ENCODE results near the gene SOCS6.
A peak's percentile ranks its signal among the peaks of the same experiment; 100 is the strongest.
"Not testable (repeated sequence)": the region's sequence is repeated elsewhere in the genome, so short reads cannot be mapped to it uniquely, and the experiment has no call there.

Gene SOCS6, protein sequence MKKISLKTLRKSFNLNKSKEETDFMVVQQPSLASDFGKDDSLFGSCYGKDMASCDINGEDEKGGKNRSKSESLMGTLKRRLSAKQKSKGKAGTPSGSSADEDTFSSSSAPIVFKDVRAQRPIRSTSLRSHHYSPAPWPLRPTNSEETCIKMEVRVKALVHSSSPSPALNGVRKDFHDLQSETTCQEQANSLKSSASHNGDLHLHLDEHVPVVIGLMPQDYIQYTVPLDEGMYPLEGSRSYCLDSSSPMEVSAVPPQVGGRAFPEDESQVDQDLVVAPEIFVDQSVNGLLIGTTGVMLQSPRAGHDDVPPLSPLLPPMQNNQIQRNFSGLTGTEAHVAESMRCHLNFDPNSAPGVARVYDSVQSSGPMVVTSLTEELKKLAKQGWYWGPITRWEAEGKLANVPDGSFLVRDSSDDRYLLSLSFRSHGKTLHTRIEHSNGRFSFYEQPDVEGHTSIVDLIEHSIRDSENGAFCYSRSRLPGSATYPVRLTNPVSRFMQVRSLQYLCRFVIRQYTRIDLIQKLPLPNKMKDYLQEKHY

DNA sequence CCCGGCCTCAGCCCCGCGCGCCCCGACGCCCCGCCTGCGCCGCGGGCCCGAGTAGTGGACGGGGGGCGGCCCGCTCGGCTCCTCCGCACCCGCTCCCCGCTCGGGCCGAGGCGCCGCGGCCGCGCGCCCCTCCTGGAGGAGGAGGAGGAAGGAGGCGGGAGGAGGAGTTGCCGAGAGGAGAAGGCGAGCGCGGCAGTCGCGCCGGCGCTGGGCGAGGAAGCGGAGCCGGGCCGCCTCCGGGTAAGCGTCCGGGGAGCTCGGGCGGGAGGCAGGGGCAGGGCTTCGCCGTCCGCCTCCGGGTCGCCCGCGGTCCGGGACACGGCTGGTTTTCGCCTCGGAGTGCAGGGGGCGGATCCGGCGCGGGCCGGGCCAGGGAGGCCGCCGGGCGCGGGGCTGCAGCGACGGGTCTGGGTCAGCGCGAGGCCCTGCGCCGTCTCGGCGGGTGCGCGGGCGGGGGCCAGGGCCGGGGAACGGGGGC lies at the start of gene SOCS6:
Gene SOCS6 (plus strand): TSS at position 195 of the 478 bp plus-strand sequence. CDS start 35,624 bp downstream, outside the sequence.
- peak in 1 of 2 donors; percentile 5 for DNase-seq (ENCODE audit: low read depth in 1 of 2, low spot score in 1 of 2)

DNA sequence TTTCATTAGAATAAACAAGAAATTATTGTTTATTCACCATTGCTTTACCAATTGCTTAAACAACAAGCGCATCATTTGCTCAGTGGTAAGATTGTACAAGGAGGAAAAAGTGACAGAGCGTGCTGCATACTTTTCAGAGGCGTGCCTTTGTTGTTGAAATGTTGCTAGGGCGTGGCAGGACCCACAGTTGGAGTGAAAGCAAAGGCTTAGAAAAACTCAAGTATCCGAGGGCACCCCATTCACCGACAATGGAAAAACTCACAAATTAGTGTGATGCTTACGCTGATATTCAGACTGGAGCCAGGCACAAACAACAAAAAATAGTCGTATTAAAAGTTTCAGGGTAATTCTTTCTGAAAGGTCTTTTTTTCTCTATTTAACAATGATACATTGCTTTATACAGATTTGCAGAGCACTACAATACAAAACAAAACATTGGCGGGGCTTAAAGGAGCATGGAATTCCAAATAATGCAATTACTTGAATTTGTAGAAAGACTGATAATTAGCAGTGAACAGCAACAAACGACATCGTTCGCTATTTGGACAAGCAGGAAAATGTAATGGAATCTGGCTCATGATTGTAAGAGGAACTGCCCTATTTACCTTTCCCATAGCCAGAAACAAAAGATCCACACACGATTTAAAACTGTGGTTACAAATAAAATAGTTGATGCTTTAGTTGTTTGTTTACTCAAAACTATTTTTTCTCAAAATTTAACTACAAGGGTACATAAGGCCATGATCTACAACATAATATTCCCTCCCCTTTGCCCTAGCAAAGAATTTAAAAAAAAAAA lies 45.5 kb upstream of the SOCS6 start:
- no peak for DNase-seq (ENCODE audit: low read depth in 1 of 2, low spot score in 1 of 2)

DNA sequence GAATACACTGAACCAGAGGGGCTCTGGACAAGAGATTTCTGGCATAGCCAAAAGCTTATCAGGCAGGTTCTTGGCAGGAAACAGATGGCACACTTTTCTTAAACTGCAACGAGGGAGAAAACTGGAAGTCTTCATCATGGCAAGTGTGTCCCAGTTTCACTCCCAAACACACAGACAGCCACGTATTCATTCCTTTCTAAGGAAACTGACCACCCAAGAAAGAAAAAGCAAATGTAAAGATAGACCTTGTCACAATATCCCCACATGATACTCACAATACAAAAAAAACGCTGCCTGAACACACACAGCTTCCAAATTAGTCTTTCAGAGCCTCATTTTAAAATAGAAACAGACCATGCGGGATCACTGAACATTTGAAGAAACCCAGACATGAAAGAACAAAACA lies 42.8 kb upstream of the SOCS6 start:
- DNase-seq (ENCODE audit: low read depth in 1 of 2, low spot score in 1 of 2) = no peak

DNA sequence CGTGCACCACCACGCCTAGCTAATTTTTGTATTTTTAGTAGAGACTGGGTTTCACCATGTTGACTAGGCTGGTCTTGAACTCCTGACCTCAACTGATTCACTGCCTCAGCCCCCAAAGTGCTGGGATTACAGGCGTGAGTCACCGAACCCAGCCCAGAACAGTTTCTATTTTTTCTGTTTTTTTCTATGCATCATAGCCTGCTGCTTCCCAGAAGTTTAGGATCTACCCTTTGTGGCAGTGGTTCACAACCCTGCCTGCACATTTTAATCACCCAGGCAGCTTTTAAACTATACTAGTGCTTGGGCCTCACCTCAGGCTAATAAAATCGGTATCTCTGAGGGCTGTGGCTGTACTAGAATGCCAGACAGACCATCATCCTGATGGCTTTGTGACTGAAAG lies 39.7 kb upstream of the SOCS6 start:
- no peak for DNase-seq (ENCODE audit: low read depth in 1 of 2, low spot score in 1 of 2)

DNA sequence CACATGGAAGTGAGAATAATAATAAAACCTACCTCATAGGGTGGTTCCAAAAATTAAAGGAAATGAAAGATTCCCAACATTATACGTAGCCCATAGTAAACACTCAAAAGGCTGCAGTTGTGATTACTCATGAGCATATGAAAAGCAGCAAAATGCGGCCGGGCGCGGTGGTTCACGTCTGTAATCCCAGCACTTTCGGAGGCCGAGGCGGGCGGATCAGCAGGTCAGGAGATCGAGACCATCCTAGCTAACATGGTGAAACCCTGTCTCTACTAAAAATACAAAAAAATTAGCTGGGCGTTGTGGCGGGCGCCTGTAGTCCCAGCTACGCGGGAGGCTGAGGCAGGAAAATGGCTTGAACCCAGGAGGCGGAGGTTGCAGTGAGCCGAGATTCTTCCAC lies 39.0 kb upstream of the SOCS6 start:
- DNase-seq (ENCODE audit: low read depth in 1 of 2, low spot score in 1 of 2) = not testable (repeated sequence)

DNA sequence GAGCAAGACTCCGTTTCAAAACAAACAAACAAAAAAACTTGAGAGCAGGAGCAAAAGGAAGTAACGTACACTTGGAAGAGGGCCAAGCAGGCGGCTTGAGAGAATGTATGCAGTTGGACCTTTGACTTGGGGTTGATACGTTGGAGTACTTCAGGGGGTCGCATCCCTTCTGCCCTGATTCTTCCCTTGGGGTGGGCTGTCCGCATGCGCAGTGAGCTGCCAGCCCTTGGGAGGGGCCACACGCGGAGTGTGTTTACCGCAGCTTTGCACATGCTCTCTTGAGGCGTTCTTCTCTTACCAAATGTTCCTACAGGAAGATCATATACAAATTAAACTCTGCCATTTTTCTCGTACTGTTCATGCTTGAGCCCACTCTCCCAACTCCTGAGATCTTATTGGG lies 38.1 kb upstream of the SOCS6 start:
- DNase-seq (ENCODE audit: low read depth in 1 of 2, low spot score in 1 of 2) = no peak

DNA sequence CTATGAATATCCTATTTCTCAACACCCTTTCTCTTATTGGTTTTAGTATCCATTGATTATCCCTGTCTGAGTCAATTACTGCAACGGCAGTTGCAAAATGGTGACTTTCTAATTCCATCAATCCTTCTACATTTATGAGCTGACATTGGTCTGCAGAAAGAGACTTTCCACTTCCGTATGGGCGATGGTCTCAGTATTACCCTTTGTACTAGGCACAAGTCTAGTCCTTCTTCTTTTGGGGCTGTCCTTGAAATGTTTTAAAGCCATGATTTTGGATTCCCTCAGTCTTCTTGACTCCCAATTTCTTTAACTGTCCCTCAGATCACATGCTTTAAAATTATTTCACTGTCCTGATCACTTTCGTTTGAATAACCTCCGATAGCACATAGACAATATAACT lies 32.7 kb upstream of the SOCS6 start:
- no peak for DNase-seq (ENCODE audit: low read depth in 1 of 2, low spot score in 1 of 2)

DNA sequence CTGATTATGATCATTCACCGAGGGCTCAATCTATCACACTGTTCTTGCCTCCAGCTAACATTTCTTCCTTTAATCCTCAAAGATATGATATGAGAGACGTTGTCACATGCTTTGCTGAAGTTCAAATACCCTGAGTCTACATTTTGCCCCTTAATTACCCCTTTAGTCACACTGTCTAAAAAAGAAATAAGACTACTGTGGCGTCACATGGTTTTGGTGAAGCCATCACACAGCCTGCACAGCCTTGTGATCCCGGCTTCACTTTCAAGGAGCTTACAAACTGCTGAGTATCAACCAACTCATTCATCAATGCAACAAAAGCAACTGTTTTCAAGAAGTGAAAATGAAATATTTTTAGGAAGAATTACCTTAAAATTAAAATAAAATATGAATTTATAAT lies 31.9 kb upstream of the SOCS6 start:
- no peak for DNase-seq (ENCODE audit: low read depth in 1 of 2, low spot score in 1 of 2)

DNA sequence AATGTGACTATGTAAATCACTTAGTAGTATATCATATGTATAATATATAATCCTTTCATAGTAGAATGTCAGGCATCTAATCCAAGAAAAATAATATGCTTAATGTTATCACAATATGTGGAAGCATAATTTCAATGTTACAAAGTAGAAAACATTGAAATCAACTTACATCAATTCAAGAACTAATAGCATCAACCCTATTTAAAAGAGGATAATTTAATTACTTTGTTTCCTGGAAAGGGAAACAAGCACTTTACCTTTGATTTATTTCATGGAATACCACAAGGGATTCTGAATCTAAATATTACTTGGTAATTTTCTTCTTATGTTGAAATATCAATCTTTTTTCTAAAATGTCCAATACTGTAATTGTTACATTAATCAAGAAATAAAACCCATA lies 30.6 kb upstream of the SOCS6 start:
- DNase-seq (ENCODE audit: low read depth in 1 of 2, low spot score in 1 of 2) = no peak

DNA sequence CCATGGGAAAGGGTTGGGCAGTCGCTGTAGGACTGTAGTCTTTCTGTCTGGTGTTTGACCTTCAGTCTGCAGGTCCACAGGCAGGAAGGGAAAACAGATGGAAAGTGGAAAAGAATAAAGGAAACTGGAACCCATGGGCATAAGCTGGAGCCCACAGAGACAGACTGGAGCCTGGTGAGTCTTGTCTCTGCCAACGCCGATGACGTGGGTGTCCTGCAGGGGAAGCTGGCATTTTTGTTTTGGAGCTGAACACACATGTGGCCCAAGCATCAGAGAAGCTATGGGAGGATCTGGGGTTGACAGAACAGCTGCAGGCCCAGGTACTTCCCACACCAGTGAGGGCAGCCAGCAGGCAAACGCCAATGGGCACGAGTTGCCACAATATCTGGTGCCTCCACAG lies 28.2 kb upstream of the SOCS6 start:
- DNase-seq (ENCODE audit: low read depth in 1 of 2, low spot score in 1 of 2) = no peak

DNA sequence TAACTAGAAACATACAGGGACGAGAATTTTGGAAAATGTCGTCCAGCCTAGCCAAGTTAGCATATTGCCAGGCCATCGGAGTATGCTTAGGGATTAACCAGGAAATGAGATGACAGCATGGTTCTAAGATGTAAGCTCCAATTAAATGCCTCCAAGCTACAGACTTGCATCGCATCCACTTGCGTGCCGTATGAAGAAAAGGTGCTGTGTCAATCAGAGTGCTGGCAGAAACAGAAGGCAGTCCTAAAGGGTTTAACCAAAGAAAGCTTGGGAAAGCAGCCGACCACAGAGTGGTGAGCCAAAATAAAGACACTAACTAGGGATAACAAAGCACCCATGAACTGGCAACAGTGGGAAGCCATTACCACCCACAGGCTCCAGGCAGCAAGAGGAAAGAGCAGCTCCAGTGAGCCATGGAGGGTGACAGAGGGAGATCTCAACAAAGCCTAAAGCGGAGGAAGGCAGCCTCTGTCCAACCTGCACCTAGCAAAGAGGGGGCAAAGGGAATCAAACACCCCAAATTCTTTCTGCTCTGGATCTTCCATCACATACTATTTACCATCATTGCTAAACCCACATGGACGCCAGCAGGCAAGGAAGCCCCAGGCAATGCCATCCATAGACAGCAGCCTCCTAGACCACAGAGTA lies 27.6 kb upstream of the SOCS6 start:
- no peak for DNase-seq (ENCODE audit: low read depth in 1 of 2, low spot score in 1 of 2)

DNA sequence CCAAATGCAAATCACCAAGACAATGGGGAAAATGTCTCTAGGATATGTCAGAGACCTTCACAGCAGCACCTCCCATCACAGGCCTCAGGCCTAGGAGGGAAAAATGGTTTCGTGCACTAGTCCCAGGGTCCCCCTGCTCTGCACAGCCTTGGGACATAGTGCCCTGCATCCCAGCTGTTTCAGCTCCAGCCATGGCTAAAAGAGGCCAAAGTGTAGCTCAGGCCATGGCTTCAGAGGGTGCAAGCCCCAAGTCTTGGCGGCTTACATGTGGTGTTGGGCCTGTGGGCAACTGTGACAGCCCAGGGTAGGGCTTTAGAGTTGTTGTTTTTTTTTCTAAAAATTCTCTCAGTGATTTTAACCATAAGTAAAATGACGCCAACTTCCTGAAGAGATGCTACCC lies 25.5 kb upstream of the SOCS6 start:
- DNase-seq (ENCODE audit: low read depth in 1 of 2, low spot score in 1 of 2) = no peak

DNA sequence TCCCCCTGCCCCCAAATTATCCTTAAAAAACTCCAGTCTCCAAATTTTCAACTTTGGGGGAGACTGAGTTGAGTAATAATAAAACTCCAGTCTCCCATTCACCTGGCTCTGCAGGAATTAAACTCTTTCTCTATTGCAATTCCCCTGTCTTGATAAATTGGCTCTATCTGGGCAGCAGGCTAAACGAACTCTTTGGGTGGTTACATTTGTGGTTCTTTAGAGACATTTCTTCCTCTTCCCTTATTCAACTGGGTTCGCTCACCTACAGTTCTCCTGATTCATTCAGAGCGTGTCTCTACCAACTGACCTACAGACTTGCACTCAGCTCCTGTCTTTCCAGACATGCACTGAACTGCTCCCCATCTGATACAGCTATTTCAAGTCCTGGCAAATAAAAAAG lies 17.1 kb upstream of the SOCS6 start:
- DNase-seq (ENCODE audit: low read depth in 1 of 2, low spot score in 1 of 2) = no peak

DNA sequence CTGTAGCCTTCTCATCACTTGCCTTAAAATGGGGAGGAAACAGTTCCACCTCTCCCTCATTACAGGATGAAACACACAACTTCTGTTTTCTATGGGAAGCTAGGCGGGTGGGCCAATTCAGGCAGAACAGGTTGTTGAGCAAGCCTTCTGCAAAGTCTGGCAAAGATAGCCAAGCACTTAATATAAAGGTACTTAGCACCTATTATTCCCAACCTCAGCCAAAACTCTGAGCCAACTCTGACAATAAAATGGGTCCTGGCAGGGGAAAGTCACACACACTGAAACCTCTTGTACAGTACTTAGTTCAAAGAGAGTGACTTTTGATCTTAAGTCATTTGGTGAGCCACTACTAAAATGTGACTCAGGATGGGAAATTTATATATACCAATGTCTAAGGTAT lies 15.8 kb upstream of the SOCS6 start:
- no peak for DNase-seq (ENCODE audit: low read depth in 1 of 2, low spot score in 1 of 2)

DNA sequence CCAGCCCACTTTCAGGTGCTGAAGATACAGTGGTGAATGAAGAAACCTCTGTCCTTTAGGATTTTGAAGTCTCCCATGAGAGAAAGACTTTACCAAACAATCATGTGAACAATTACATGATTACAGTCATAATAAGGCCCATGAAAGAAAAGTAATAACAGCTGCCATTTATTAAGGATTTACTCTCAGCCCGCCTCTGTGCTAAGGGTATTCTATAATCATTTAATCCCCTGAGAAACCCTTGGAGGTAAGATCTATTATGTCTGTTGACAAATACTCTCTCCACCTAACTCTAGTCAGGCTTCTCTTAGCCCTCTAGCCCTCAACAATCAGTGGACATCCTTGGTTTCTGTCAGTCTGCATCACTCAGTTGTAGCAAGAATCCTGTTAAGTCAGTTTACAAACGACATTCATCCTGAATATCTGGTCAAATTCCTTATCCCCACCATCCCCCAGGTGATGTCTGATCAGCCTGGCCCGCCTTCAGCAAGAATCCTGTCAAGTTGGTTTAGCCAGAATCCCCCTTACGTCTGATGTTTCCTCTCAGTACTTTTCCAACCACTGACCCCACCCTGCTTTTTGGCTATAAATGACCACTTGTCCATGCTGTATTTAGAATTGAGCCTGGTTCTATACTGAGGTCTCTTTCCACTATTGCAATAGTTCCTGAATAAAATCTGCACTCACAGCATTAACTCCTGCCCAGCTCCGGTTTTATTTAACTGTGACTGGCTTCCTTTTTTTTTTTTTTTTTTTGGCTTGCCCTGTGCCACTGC lies 12.2 kb upstream of the SOCS6 start:
- no peak for DNase-seq (ENCODE audit: low read depth in 1 of 2, low spot score in 1 of 2)

DNA sequence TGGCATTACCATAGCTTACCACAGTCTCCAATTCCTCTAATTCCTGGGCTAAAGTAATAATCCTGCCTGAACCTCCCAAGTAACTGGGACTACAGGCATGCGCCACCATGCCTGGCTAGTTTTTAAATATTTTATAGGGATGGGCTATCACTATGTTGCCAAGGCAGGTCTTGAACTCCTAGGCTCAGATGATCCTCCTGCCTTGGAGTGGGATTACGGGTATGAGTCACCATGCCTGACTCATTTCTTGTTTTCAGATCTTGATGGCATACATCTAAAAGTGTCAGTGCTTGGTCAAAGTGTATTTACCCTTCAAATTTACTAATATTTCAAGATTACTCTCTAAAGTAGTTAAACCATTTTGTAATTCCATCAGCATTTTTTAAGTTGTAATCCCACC lies 9.4 kb upstream of the SOCS6 start:
- DNase-seq (ENCODE audit: low read depth in 1 of 2, low spot score in 1 of 2) = no peak

DNA sequence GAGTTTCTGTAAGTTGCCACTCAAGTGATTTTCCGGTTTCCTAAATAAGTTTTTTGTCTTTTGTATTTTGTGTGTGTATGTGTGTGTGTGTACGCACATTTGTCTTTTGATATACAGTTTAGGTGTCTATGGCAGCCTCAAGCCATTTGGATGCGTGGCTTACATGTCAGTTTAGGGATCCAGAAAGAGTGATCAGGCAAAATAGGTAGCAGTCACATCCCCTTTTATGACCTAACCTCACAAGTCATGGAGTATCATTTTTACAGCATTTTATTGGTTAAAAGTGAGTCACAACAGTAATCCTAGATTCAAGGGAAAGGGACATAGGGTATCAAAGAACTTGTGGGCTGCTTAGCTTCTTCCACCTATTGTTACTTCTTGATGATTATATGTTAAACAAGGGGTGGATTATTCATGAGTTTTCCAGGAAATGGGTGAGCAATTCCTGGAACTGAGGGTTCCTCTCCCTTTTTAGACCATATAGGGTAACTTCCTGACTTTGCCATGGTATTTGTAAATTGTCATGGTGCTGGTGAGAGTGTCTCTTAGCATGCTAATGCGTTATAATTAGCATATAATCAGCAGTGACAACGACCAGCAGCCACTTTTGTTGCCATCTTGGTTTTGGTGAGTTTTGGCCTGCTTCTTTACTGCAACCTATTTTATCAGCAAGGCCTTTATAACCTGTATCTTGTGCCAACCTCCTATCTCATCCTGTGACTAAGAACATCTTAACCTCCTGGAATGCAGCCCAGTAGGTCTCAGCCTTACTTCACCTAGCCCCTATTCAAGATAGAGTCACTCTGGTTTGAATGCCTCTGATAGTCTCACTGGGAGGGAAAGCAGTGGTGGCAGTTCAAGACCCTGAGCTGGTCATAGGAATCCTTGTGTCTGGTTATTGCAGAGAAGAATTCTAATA lies 8.6 kb upstream of the SOCS6 start:
- DNase-seq (ENCODE audit: low read depth in 1 of 2, low spot score in 1 of 2) = no peak

DNA sequence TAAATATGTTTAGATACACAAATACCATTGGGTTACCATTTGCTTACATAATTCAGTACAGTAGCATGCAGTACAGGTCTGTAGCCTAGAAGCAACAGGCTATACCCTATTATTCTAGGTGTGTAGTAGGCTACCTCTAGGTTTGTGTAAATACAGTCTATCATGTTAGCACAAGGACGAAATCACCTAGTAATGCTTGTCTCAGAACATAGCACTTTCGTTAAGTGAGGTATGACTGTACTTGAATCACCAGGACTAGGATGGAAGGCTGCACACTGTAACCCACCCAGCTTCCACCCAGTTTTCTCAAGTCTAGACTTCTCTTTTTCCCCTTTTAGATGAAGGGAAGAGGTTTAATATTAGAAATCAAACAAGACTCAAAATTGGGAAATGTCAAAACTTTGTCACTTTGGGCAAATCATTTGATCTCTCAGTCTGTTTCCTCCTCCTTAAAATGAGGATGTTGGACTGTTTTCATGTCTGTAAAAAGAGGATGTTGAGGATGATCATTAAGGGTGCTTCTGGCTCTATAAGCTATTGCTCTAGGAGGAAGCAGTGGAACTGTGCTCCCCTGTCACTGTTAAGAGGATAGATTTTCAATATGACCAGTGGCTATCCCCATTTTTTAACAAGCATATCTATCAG lies 3.7 kb upstream of the SOCS6 start:
- no peak for DNase-seq (ENCODE audit: low read depth in 1 of 2, low spot score in 1 of 2)

DNA sequence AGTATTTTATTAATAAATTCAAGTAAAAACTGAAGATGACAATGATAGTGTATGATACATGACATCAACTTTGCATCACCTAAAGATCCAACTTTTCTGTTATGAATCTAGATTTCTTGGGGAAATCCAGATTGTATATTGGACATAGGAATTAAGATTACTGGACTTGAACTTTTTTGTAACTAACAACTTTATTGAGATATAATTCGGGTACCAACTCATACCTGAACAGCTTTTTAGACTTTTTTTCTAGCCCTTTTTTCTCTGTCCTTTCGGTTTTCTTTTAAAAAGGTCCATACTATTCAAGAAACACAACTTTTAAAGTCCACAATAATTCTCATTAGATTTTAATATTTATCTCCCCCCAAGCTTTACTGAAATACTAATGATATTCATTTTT lies 1.1 kb upstream of the SOCS6 start:
- DNase-seq (ENCODE audit: low read depth in 1 of 2, low spot score in 1 of 2) = no peak
